OCI-M2 (cell line): ENCODE data around the gene CREBBP.

ENCODE experiments used
- DNase-seq: peaks from one replicate; lab custom pipeline; 2025; ENCODE audit not compliant: unreplicated experiment; lab: John Stamatoyannopoulos, UW

The CREBBP gene

GRCh38 chr16:3879887-3880564 lies 487 bp downstream of the CREBBP start:
- DNase-seq = no peak

GRCh38 chr16:3879258-3879886 lies 1.1 kb downstream of the CREBBP start:
- no peak for DNase-seq

GRCh38 chr16:3878610-3879009 lies 1.9 kb downstream of the CREBBP start:
- no peak for DNase-seq

GRCh38 chr16:3876695-3877094 lies 3.8 kb downstream of the CREBBP start:
- DNase-seq = no peak

- no peak for DNase-seq
Observed at GRCh38 chr16:3876160-3876559, 4.4 kb downstream of the CREBBP start.

GRCh38 chr16:3874794-3875692 lies 5.5 kb downstream of the CREBBP start:
- DNase-seq = no peak

- no peak for DNase-seq
Observed at GRCh38 chr16:3874242-3874641, 6.3 kb downstream of the CREBBP start.

GRCh38 chr16:3873482-3874173 lies 6.9 kb downstream of the CREBBP start:
- DNase-seq = no peak

GRCh38 chr16:3872216-3872895 lies 8.2 kb downstream of the CREBBP start:
- no peak for DNase-seq

- no peak for DNase-seq
Observed at GRCh38 chr16:3868967-3869366, 11.5 kb downstream of the CREBBP start.

GRCh38 chr16:3868556-3868955 lies 12.0 kb downstream of the CREBBP start:
- DNase-seq = no peak

GRCh38 chr16:3866703-3867431 lies 13.6 kb downstream of the CREBBP start:
- DNase-seq = no peak

- no peak for DNase-seq
Observed at GRCh38 chr16:3865241-3865640, 15.3 kb downstream of the CREBBP start.

- DNase-seq = no peak
Observed at GRCh38 chr16:3864562-3864961, 16.0 kb downstream of the CREBBP start.

GRCh38 chr16:3863587-3863986 lies 16.9 kb downstream of the CREBBP start:
- no peak for DNase-seq

GRCh38 chr16:3861808-3862451 lies 18.6 kb downstream of the CREBBP start:
- DNase-seq = no peak

GRCh38 chr16:3859889-3860288 lies 20.6 kb downstream of the CREBBP start:
- no peak for DNase-seq

GRCh38 chr16:3858801-3859200 lies 21.7 kb downstream of the CREBBP start:
- DNase-seq = no peak

GRCh38 chr16:3857189-3858043 lies 23.1 kb downstream of the CREBBP start:
- DNase-seq = no peak
